ENCODE results near the gene WWC1. TPM values are rescaled to one million over a fixed set of nuclear protein-coding genes. Genes with fewer than 3 reads are reported as not detected.

The WWC1 gene
- total RNA-seq, 1 experiment from 2014 or later: 52.6 TPM

GRCh38 chr5:168463081-168463480 is 171.6 kb downstream of the WWC1 start:
- H3K9ac ChIP-seq (ENCODE audit: low read length): no peak overlapping the region
- no peaks in the 10 kb centered on the region for H3K79me2 ChIP-seq (ENCODE audit: insufficient read depth, low read length)
- no peak overlapping the region for H2AFZ ChIP-seq (ENCODE audit: low read depth, low read length, poor library complexity, severe bottlenecking)
- H3K4me3 ChIP-seq (replicated peaks in 1 of 2; ENCODE audit: low read depth in 1 of 2, low read length in 2 of 2): no peak overlapping the region
- ATAC-seq: no peak
- H3K27me3 ChIP-seq (ENCODE audit: insufficient read depth, low read length): no peaks in the 10 kb centered on the region
- H3K36me3 ChIP-seq (ENCODE audit: control insufficient read depth in 1 of 2, insufficient read depth in 2 of 2, low read length in 2 of 2): peaks cover 14 to 39% of the 10 kb centered on the region in 2 experiments; a peak in 3 of 4 replicates
- intact Hi-C loops (cut with micrococcal nuclease): no loop called here
- H3K4me2 ChIP-seq (ENCODE audit: low read length): no peak overlapping the region
- POLR2A ChIA-PET: no interaction called here
- H3K9me2 ChIP-seq (ENCODE audit: insufficient read depth): no peaks in the 10 kb centered on the region
- no peak for DNase-seq (ENCODE audit: low read depth, low spot score)
- no TSS peak for BruUV-seq (replicated peaks)
- RAD21 ChIA-PET (ENCODE audit: low non-redundant PET in 1 of 2, low total read pairs in 2 of 2, uncharacterized antibody in 2 of 2, unreplicated experiment in 2 of 2): no interaction called here
- H3K4me1 ChIP-seq (ENCODE audit: control insufficient read depth in 1 of 2, insufficient read depth in 2 of 2, low read length in 2 of 2): no peaks in the 10 kb centered on the region
- TF ChIP-seq ELF1 (IDR thresholded peaks at IDR 0.05; ENCODE audit: borderline replicate concordance, low read depth) (no peak), ATF3 (IDR thresholded peaks at IDR 0.05) (no peak), ZNF274 (IDR thresholded peaks at IDR 0.05; ENCODE audit: low read depth, low read length) (no peak), SRF (IDR thresholded peaks at IDR 0.05; ENCODE audit: low read depth) (no peak), EZH2phosphoT487 (IDR thresholded peaks at IDR 0.05; ENCODE audit: borderline replicate concordance) (no peak), CEBPB (IDR thresholded peaks at IDR 0.05; ENCODE audit: low read depth) (no peak), EGR1 (IDR thresholded peaks at IDR 0.05; ENCODE audit: low read depth) (no peak), CTCF (IDR thresholded peaks at IDR 0.05 in 2 of 3, conservative IDR thresholded peaks at IDR 0.05 in 1 of 3; ENCODE audit: borderline replicate concordance in 1 of 3, insufficient read depth in 1 of 3, low read depth in 2 of 3, low read length in 2 of 3) (no peak), EZH2 (IDR thresholded peaks at IDR 0.05) (no peak), TCF7L2 (IDR thresholded peaks at IDR 0.05; ENCODE audit: borderline replicate concordance, extremely low read depth, insufficient read depth, insufficient read length) (no peak), ZBTB33 (IDR thresholded peaks at IDR 0.05; ENCODE audit: extremely low read depth, insufficient replicate concordance, low read length) (no peak), POLR2A (IDR thresholded peaks at IDR 0.05; ENCODE audit: borderline replicate concordance, extremely low read depth, insufficient read depth, insufficient read length) (no peak), JUND (IDR thresholded peaks at IDR 0.05) (no peak), CBX3 (IDR thresholded peaks at IDR 0.05; ENCODE audit: low read depth) (no peak), SP1 (IDR thresholded peaks at IDR 0.05; ENCODE audit: low read depth) (no peak)
- H3K27ac ChIP-seq (ENCODE audit: low read depth, low read length): no peak overlapping the region
- H4K20me1 ChIP-seq (ENCODE audit: insufficient read depth): no peaks in the 10 kb centered on the region
- H3K9me3 ChIP-seq (ENCODE audit: control insufficient read depth in 1 of 2, insufficient read depth in 1 of 2, low read depth in 1 of 2, low read length in 2 of 2): no peaks in the 10 kb centered on the region
- CTCF ChIA-PET: interaction anchor here (1.4 kb wide), 1 partner anchor 193 kb away, joined by 4 read pairs; no protein-coding TSS in a partner anchor
